Glomerular visceral epithelial cell (primary cell): Measurements from ENCODE around the gene HDAC2.
"Not testable (repeated sequence)": the region's sequence is repeated elsewhere in the genome, so short reads cannot be mapped to it uniquely, and the experiment has no call there.

Experiments used
- DNase-seq: peaks from one replicate; pipeline ENCODE4 v3.0.0-alpha.2; 2016; ENCODE audit errors: extremely low spot score

HDAC2 gene

DNA sequence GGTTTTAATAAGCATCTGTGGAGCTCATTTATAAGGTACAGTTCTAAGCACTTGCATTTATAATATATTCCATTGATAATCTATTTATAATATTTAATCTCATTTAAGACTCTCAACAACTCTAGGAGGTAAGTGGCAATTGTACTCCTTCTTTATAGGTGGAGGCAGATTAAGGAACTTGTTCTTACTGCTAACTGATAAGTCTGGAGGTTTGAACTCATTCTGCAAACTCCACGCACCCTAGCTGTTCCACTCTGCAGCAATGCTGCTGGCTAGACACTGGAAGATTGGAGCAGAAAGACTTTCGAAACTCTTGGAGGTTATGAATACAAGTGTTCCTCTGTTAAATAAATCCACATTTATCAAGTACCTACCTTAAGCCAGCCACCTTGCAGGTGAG is 793 bp upstream of the HDAC2 start:
- DNase-seq: peak; percentile 8

DNA sequence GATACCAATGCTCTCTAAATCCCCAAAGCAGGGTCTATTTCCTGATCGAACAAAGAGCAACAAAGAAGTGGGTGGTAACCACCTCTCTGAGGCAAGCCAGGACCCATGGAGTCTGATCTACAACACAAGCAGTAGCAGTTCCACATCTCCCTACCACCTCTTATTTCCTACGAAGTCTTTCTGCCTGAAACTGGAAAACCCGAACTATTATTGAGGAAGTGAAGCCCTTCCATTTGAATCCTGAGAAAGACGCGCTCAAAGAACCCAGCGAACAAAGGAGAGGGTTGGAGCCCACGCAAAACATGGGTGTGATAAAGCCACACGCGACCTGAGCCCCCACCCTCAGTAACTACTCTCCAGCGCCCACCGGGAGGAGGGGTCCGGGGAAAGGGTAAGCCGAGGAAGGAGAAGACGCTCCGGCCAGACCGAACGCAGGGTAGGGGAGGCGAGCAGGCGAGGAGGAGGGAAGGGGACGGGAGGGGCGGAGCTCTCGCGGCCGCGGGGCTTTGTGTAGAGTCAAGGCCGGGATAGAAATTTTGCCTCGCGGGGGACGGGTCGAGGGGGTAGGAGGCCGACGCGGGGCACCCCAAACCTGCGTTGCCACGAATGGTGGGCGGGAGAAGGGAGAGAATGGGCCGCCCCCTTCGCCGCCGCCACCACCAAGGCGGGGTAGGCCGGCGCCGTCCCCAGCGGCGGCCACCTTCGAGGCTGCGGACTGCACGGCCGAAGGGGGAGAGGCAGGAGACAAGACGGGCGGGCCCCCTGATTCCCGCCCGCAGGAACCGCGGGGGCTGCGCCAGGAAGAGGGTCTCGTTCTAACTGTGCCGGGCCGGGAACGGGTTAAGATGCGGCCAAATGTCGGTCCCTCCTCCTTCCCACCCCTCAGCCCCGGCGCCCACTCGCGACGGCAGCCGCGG is 802 bp downstream of the HDAC2 start:
- peak; percentile 53 for DNase-seq

GRCh38 chr6:113968472-113968871 is 2.5 kb downstream of the HDAC2 start:
- no peak for DNase-seq

DNA sequence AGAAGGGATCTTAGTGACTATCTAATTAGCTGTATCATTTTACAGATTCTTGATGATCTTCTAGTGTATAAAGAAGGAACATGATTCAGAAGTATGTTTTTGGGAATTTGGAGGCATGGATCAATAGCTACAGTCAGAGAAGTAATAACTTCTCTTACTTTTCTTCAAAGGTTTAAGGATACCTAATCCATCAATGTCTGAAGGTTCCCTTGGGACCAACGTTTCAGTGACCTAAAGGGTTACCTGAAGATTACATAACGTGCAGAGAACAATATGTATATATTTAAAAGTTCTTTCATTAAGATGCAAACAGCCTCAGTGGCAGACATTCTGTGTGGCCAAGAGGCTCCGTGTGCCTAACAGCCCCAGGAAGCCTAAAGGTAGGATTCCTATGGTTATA is 3.2 kb downstream of the HDAC2 start:
- no peak for DNase-seq

DNA sequence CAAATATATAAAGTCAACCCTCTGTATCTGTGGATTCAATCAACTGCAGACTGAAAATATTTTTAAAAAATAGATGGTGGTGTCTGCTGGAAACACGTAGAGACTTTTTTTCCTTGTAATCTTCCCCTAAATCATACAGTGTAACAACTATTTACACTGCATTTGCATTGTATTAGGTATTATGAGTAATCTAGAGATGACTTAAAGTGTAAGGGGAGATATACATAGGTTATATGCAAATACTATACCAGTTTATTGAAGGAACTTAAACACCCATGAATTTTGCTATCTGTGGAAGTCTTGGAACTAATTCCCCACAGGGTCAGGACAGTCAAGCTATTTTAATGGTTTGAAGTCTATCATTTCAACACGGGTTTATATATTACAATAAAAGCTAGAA is 10.2 kb downstream of the HDAC2 start:
- DNase-seq: no peak

DNA sequence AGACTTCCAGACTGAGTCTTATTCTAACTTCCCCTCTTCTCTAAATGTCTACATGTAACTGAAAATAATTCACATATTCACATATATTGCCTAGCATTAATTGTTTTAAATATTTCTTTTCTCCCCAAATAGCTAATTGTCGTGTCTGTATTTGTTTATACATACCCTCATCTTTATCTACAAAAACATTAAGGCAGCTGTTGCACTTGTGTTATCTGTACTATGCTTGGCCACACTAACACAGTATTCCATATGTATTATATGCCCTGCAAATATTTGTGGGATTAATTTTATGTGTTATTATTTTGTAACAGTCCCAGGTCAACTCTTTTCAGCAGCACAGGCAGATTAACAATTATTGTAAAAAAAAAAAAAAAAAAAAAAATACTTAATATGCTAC is 11.7 kb downstream of the HDAC2 start:
- DNase-seq: no peak

DNA sequence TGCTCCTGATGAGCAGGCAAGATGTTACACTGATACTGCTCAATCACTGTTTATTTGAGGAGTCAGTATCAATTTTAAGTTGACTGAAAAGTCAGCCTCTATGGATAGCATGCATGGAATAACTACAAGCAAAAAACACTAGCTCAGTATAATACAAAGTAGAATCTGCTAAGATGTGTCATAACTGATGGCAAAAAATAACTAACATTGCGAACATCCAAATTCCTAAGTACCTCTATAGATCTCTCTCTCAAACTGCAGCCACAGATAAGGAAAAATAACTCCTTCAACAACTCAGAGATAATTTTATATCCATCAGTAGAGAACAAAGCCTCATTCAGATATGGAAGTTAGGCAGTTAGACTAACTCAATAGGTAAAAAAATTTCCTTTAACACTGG is 16.3 kb downstream of the HDAC2 start:
- no peak for DNase-seq

DNA sequence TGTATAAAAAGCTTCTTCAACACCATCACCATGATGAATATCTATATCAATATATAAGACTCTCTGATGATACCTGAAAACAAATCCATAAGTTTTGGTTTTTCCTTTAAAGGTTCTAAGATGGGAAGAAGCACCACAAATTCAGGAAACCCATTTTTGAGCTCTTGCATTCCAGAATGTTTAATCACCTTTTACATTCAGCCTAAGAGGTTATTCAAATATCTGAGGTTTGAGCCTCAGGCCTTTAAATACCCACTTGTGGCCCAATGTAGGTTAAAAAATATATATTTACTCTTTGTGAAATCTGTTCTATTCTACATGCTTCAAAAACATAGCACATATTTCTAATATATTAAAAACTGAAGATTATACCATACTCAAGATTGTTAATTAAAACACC is 17.6 kb downstream of the HDAC2 start:
- DNase-seq: no peak

DNA sequence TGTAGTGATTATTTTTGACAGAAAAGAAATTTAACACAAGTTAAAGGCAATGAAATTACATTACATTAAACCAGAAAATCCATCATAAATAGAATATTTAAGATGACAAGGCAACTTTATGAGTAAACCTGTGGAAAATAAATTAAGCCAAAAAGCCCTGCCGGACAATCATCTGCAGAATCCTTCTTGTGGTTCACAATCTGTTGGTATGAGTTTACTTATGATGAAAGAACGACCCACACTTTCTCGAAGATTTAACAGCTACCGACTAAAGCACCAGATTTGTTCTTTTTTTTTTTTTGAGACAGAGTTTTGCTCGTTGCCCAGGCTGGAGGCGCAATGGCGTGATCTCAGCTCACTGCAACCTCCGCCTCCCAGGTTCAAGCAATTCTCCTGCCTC is 21.4 kb downstream of the HDAC2 start:
- DNase-seq: no peak

DNA sequence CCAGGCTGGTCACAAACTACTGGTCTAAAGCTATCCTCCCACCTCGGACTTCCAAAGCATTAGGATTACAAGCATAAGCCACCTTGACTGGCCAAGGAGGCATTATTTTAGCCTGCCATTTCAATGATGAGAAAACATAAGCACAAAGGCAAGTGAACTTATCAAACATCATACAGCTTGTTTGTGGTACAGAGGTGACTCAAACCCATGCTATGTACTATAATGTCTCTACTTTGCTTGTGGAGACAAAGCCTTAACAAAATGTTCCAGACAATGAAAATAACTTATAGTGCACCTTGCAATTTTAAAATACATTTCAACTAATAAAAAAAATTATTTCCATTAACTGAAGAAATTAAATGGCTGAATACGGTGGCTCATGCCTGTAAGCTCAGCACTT is 26.2 kb downstream of the HDAC2 start:
- DNase-seq: no peak

GRCh38 chr6:113939825-113940224 is 31.1 kb downstream of the HDAC2 start:
- DNase-seq: no peak

DNA sequence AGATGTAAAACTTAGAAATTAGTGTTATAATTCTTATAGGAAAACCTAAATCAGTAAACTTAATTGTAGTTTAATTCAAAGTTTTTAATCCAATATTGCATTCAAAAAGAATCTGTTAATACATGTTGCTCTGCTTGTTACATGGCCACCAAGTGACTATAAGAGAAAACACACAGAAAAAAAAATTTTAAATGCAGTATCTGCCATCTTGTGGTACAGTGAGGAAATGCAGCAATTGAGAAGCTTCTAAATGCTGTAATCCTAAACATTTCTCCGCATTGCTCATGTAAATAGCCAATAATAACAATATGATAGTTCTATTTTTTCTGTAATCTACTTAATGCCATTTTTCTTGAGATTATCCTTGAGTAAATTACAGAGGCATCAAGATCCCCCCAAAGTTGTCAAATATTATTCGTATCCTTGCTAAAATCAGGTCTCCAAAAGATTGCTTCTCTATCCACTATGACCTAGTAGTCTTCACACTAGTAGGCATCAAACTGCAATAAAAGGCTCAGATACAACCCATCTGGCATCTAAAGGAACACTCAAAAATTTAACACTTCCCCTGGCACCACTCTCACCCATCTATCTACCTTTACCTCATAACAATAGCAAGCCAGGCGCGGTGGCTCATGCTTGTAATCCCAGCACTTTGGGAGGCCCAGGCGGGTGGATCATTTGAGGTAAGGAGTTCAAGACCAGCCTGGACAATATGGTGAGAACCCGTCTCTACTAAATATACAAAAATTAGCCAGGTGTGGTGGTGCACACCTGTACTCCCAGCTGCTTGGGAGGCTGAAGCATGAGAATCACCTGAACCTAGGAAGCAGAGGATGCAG is 34.6 kb downstream of the HDAC2 start:
- peak; percentile 64 for DNase-seq

DNA sequence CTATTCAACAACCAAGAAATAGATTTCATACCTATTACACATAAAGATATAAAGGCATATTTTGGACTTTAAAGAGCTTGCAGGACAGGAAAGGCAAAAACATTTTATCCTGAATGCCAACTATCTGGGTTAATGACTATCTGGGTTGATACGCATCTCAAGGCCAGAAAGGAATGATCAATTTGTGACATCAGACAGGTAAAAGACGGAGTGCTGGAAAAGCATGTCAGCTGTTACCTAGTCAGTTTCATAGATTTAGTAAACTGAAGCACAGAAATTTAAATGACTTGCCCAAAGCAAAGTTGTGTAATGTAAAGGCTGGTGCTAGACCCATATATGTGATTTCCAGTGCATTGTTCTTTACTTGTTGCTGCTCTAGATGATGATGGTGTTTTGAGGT is 36.8 kb downstream of the HDAC2 start:
- DNase-seq: no peak

DNA sequence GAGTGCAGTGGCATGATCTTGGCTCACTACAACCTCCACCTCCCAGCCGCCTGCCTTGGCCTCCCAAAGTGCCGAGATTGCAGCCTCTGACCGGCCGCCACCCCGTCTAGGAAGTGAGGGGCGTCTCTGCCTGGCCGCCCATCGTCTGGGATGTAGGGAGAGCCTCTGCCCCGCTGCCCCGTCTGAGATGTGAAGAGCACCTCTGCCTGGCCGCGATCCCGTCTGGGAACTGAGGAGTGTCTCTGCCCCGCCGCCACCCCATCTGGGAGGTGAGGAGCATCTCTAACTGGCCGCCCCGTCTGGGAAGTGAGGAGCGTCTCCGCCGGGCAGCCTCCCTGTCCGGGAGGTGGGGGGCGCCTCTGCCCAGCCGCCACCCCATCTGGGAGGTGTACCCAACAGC is 39.0 kb downstream of the HDAC2 start:
- not testable (repeated sequence) for DNase-seq

DNA sequence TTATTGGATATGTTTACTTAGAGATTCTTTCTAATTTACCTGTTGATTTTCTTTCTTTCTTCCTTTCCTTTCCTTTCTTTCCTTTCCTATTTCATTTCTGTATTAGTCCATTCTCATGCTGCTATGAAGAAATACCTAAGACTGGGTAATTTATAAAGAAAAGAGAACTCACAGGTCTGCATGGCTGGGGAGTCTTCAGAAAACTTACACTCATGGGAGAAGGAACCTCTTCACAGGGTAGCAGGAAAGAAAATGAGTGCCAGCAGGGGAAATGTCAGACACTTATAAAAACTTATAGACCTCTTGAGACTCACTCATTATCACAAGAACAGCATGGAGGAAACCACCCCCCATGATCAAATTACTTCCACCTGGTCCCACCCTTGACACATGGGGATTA is 40.8 kb downstream of the HDAC2 start:
- no peak for DNase-seq

GRCh38 chr6:113927001-113927400 is 43.9 kb downstream of the HDAC2 start:
- DNase-seq: no peak

- DNase-seq: no peak
These were observed 45.6 kb downstream of the HDAC2 start for GRCh38 chr6:113925378-113925777.

- no peak for DNase-seq
These were observed 46.6 kb downstream of the HDAC2 start for GRCh38 chr6:113924312-113924723.

GRCh38 chr6:113923526-113923925 is 47.4 kb downstream of the HDAC2 start:
- DNase-seq: no peak

GRCh38 chr6:113921299-113921904 is 49.5 kb downstream of the HDAC2 start:
- DNase-seq: no peak

DNA sequence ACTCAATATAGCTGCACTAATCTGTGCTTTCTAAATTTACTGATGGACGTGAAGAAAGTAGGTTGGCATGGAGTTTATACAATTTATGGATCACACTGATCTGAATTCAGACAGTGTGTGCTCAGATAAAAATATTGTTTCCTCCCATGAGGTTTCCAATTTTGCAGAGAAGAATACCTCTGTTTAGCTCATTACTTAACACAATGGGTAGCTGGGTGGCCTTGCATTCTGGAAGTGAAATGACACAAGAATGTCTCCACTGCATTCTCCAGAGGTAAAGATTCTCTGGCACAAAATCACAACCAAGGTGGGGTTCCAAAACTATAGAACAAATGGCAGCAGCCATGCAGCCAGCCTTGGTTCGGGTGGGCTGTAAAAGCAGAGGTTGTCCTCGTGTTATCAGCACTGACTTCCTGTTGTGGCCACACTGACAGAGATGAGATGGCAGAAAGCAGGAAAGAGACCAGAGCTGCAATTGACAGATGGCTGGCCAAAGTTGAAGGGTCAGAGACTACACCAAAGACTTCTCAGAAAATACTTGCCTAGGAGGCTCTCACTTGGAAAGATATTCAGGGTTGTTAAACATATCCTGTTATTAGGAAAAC is 50.2 kb downstream of the HDAC2 start:
- no peak for DNase-seq

DNA sequence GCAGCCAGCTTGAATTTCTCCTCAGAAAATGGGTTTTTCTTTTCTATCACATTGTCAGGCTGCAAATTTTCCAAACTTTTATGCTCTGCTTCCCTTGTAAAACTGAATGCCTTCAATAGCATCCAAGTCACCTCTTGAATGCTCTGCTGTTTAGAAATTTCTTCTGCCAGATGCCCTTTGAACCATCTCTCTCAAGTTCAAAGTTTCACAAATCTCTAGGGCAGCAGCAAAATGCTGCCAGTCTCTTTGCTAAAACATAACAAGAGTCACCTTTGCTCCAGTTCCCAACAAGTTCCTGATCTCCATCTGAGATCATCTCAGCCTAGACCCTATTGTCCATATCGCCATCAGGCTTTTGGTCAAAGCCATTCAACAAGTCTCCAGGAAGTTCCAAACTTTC is 60.7 kb downstream of the HDAC2 start:
- DNase-seq: not testable (repeated sequence)
